Measurements from ENCODE around the gene PLCD1.

PLCD1 gene

GRCh38 chr3:38016847-38017444, 12.5 kb downstream of the PLCD1 start:
- DNase-seq (ENCODE audit: low read depth in 2 of 2), result no peak

DNA sequence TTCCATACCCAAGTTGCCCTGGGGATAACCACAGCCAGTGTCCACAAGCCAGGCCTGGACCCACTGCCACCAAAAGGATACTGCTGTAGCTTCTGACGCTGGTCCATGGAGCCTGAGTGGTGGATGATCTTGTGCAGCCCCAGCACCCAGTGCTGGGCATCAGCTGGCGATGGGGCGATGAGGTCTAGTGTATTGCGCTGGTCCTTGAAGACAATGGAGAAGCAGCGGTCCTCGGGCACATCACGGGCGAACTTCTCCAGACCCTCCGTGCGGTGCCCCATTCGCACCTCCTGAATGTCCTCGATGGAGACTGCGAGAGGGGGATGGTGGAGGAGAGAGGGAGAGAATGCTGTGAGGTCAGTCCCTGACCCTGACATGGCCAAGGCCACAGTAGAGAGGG, 13.0 kb downstream of the PLCD1 start:
- no peak for DNase-seq (ENCODE audit: low read depth in 2 of 2)

DNA sequence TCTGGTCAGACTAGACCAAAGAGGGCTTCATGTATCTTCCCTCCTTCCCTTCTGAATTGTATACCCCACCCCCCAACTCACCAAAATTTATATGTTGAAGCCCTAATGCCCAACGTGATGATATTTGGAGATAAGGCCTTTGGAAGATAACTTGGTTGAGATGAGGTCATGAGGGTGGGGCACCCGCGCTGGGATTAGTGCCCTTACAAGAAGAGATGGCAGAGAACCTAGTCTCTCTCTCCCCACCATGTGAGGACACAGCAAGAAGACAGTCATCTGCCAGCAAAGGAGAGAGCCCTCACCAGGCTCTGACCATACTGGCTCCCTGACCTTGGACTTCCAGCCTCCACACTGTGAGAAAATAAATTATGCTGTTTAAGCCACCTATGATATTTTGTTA, 13.5 kb downstream of the PLCD1 start:
- no peak for DNase-seq (ENCODE audit: low read depth in 2 of 2)

DNA sequence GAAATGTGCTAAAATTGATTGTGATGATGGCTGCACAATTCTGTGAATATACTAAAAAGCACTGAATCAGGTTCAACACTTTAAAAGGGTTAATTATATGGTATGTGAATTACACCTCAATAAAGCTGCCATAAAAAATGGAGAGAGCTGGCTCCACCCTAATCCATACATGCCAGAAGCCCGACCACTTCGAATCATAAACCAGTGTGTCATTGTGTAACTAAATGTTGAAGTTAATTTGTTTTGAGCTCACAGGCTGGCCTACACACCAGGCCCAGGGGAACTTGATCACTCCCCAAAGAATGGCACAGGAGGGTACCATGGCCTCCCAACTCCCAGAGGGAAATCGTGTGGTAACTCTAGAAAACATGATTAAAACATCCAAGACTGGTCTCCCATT, 14.0 kb downstream of the PLCD1 start:
- no peak for DNase-seq (ENCODE audit: low read depth in 2 of 2)

DNA sequence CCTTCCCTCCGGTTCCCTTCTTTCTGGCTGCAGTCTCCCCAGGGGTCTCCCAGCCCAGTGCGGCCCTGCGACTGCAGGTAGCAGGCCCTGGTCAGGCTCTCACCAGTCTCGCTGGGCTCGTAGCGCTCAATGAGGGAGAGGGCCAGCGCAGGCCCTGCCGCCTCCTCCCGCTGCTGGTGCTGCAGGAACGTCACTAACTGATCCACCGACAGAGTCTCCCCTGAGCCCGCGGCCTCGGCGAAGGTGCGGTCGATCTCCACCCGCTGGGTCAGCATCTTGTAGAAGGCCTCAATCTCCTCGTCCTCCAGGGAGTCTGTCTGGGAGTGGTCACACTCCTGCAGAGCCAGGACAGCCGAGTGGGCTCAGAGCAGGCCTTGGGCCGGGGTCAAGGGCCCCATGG, 18.3 kb downstream of the PLCD1 start:
- DNase-seq (ENCODE audit: low read depth in 2 of 2), result no peak

- DNase-seq (ENCODE audit: low read depth in 2 of 2), result no peak
These were observed 19.4 kb downstream of the PLCD1 start for GRCh38 chr3:38009807-38010591.

GRCh38 chr3:38008971-38009580, 20.4 kb downstream of the PLCD1 start:
- DNase-seq (ENCODE audit: low read depth in 2 of 2), result no peak

DNA sequence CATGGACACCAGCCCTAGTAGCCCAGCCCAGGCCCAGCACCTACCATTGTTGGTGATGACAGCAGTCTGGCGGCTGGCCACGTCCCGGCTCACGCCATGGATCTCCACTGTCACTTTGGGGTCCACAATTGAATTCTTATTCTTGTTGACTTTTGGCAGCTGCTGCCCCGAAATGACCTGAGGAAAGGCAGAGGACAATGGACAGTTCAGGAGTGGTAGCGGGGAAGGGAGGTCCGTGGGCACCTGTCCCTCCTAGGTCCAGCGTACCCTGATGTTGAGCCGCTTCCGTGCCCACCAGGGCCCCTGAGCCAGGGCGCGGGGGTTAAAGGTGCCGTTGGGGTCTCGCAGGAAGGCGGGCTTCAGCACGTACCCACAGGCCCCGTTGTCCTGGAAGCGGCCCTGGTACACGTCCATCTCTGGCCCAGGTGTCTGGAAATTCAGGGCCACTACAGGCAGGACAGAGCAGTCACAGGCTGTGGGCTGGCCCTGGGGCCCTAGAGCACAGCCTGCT, 21.2 kb downstream of the PLCD1 start:
- no peak for DNase-seq (ENCODE audit: low read depth in 2 of 2)

DNA sequence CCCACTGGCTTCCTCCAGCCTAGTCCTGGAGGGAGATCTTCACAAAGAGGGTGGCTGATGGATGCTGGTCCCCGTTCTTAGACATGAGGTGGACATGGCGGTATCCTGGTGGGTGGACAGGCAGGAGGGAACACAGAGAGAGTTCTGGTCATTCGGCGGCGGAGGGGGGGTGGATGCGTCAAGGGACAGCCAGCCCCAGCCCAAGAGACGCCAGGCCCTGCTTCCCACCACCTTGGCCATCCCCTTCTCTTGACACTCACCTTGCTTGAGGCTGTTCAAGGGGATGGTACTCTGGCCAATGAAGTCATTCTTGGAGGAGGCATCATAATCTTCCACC, 21.7 kb downstream of the PLCD1 start:
- no peak for DNase-seq (ENCODE audit: low read depth in 2 of 2)

DNA sequence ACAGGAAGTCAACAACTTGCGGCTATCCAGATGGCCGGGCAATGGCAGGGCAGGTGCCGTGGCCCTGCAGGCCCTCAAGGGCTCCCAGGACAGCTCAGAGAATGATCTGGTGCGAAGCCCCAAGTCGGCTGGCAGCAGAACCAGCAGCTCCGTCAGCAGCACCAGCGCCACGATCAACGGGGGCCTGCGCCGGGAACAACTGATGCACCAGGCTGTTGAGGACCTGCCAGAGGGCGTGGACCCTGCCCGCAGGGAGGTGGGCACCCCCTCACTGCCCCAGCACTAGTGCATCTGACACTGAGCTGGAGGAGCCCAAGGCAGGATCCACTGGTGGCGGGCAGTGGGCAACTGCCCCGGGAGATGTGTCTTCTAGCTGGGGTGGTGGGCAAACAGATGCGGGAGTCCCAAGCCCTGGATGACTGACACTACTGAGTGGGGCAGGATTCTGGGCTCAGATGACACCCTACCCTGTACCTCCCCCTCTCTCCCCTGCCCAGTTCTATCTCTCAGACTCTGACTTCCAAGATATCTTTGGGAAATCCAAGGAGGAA, 22.9 kb downstream of the PLCD1 start:
- DNase-seq (ENCODE audit: low read depth in 2 of 2), result no peak

DNA sequence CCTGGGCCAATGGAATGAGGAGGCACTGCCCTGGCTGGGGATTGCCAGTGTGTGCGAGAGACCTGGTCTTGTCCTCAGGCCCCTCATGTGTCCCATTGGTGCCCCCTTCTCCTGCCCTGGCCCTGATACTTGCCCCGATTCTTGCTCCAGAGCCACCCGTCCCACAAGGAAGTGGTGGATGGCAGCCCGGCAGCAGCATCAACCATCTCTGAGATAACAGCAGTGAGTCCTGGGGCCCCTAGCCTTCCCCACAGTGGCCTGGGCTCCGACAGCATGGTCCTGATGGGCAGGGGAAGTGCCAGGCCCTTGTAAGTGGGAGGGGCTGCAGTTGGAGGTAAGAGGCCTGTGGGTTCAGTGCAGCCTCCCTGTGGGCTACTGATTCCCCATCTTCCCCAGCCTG, 23.4 kb downstream of the PLCD1 start:
- DNase-seq (ENCODE audit: low read depth in 2 of 2), result no peak

GRCh38 chr3:38005076-38006020, 24.1 kb downstream of the PLCD1 start:
- DNase-seq (ENCODE audit: low read depth in 2 of 2), result no peak

- peak in 1 of 2 donors; percentile 30 for DNase-seq (ENCODE audit: low read depth in 2 of 2)
These were observed 24.9 kb downstream of the PLCD1 start for GRCh38 chr3:38004415-38005075.

GRCh38 chr3:38003817-38004414, 25.5 kb downstream of the PLCD1 start:
- DNase-seq (ENCODE audit: low read depth in 2 of 2), result no peak

DNA sequence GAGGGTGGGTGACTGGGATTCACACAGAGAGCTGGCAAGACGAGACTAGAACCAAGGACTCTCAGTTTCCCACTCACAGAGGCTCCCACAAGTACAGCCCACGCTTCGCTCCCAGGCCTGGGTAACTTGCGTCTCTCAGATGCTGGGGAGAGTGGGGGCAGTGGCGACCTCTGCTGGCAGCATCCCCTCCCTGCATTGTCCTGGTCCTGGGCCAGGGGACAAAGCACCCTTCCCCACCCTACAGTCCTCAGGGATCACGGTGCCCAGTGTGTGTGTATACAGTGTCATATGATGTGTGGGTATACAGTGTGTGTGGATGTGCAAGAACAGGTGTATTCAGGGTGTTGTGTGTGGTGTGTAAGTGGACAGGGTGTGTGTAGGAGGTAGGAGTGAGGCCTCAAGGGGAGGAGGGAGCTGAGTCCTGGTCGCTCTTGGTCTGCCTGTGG, 26.0 kb downstream of the PLCD1 start:
- DNase-seq (ENCODE audit: low read depth in 2 of 2), result peak in 1 of 2 donors; percentile 56

- DNase-seq (ENCODE audit: low read depth in 2 of 2), result no peak
These were observed 26.5 kb downstream of the PLCD1 start for GRCh38 chr3:38002940-38003339.

DNA sequence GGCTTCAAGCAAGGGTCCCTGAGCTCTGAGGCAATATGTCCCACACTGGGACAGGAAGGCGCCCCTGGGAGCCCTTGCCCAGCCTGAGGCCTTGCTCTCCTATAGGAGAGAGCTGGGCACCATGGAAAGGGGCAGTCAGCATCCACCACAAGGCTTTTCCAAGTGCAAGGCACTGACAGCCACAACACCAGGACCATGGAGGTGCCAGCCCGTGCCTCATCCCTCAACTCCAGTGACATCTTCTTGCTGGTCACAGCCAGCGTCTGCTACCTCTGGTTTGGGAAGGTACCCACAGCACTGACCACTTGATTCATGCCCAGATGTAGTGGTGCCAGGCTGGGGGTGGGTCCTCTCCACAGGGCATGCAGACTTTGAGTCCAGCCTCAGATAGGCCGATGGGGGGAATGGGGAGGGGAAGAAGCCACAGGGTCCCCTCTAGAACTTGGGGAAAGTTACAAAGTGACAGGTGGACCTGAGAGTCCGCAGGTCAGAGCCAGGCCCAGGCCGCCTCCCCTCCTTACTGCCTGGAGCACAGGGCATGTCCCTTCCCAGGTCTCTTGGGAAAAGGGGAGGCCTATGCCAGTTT, 27.1 kb downstream of the PLCD1 start:
- DNase-seq (ENCODE audit: low read depth in 2 of 2), result no peak

DNA sequence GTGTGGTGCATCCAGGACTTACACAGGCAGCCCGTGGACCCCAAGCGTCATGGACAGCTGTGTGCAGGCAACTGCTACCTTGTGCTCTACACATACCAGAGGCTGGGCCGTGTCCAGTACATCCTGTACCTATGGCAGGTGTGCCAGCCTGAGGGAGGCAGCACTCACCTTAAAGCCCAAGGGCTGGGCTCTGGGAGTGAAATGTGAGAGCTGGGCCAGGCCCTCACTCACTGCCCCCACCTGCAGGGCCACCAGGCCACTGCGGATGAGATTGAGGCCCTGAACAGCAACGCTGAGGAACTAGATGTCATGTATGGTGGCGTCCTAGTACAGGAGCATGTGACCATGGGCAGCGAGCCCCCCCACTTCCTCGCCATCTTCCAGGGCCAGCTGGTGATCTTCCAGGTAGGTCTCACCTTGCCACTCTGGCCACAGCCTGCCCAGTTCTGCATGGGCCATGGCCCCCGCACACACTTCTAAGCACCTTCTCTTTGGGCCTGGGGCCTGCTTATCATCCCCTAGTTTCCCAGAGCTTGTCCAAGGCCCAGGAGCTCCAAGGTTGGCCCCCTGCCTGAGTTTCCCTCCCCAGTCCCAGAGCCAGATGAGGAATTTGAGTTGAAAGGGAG, 27.9 kb downstream of the PLCD1 start:
- DNase-seq (ENCODE audit: low read depth in 2 of 2), result no peak

GRCh38 chr3:38000965-38001455, 28.4 kb downstream of the PLCD1 start:
- DNase-seq (ENCODE audit: low read depth in 2 of 2), result no peak

Data from activated CD4-positive, alpha-beta T cell treated with anti-CD3 and anti-CD28 coated beads for 24 hours (primary cell).